HT-29 (cell line): ENCODE measurements around the gene IL25. TPM values are rescaled to one million over a fixed set of nuclear protein-coding genes. Genes with fewer than 3 reads are reported as not detected.
"Not testable (repeated sequence)": the region's sequence is repeated elsewhere in the genome, so short reads cannot be mapped to it uniquely, and the experiment has no call there.

ENCODE experiments used
- DNase-seq: peaks from one replicate; pipeline ENCODE4 v3.0.0-alpha.2; 2015; ENCODE audit warnings: low spot score
- total RNA-seq: library from RNA; depleted of rRNA; stranded (reverse); fragments of >200 nt; shearing (Covaris generic); gene quantifications from 2 replicates; pipeline ENCODE4 v1.2.3, GENCODE V29; 2014

IL25 gene
- total RNA-seq, 1 experiment from 2014 or later = not detected

- no peak for DNase-seq
Measured at GRCh38 chr14:23388996-23389395, 16.4 kb downstream of the IL25 start.

- no peak for DNase-seq
Measured at GRCh38 chr14:23389396-23389795, 16.8 kb downstream of the IL25 start.

GRCh38 chr14:23389871-23390270, 17.3 kb downstream of the IL25 start:
- not testable (repeated sequence) for DNase-seq

GRCh38 chr14:23392613-23393012, 20.0 kb downstream of the IL25 start:
- no peak for DNase-seq

GRCh38 chr14:23396126-23396525, 23.5 kb downstream of the IL25 start:
- DNase-seq = no peak

GRCh38 chr14:23396781-23397407, 24.3 kb downstream of the IL25 start:
- DNase-seq = no peak

- DNase-seq = no peak
Measured at GRCh38 chr14:23398348-23398747, 25.7 kb downstream of the IL25 start.

- no peak for DNase-seq
Measured at GRCh38 chr14:23399136-23399535, 26.5 kb downstream of the IL25 start.

GRCh38 chr14:23399591-23399990, 27.0 kb downstream of the IL25 start:
- DNase-seq = no peak

GRCh38 chr14:23400496-23401149, 28.0 kb downstream of the IL25 start:
- not testable (repeated sequence) for DNase-seq

- no peak for DNase-seq
Measured at GRCh38 chr14:23401291-23401690, 28.7 kb downstream of the IL25 start.

GRCh38 chr14:23402296-23403138, 29.9 kb downstream of the IL25 start:
- no peak for DNase-seq

- no peak for DNase-seq
Measured at GRCh38 chr14:23403139-23403438, 30.5 kb downstream of the IL25 start.

GRCh38 chr14:23403908-23404307, 31.3 kb downstream of the IL25 start:
- no peak for DNase-seq

- DNase-seq = no peak
Measured at GRCh38 chr14:23404331-23404900, 31.8 kb downstream of the IL25 start.

GRCh38 chr14:23405096-23405495, 32.5 kb downstream of the IL25 start:
- DNase-seq = no peak

GRCh38 chr14:23405516-23406025, 33.0 kb downstream of the IL25 start:
- DNase-seq = no peak

GRCh38 chr14:23406244-23406643, 33.6 kb downstream of the IL25 start:
- DNase-seq = no peak

GRCh38 chr14:23406725-23407355, 34.2 kb downstream of the IL25 start:
- DNase-seq = no peak

GRCh38 chr14:23407516-23408306, 35.1 kb downstream of the IL25 start, which contains the start of gene MYH6:
Gene MYH6, minus strand, starts transcription at chr14:23408273. Its CDS starts 1,050 bp downstream, at chr14:23407223.
- DNase-seq = no peak

GRCh38 chr14:23408307-23408630, 35.7 kb downstream of the IL25 start:
- DNase-seq = no peak
